ENCODE measurements around the gene GARIN5B. TPM values are rescaled to one million over a fixed set of nuclear protein-coding genes. Genes with fewer than 3 reads are reported as not detected.

GARIN5B gene
- total and polyA plus RNA-seq, 2 donors (not counting 1 experiment from before 2014, with no cell fraction given) = not detected

GRCh38 chr19:55321466-55322137, 41.5 kb downstream of the GARIN5B start:
- peaks cover 0 to 4% of the 10 kb centered on the region in 2 donors for H3K4me1 ChIP-seq (ENCODE audit: control insufficient read depth in 2 of 2, insufficient read depth in 2 of 2, low read length in 2 of 2)
- TF ChIP-seq EZH2 (IDR thresholded peaks at IDR 0.05; ENCODE audit: borderline replicate concordance, insufficient read depth, low read depth, low read length, poor library complexity, severe bottlenecking) (no peak), CTCF (IDR thresholded peaks at IDR 0.05) (no peak)
- DNase-seq (no peak), ATAC-seq (ENCODE audit: low read depth) (no peak)
- Mint-ChIP-seq H3K4me3 (no peak overlapping the region), H3K9me3 (ENCODE audit: insufficient read depth) (no peaks in the 10 kb centered on the region), H3K4me1 (no peaks in the 10 kb centered on the region), H3K27ac (no peak overlapping the region), H3K27me3 (peaks cover 25% of the 10 kb centered on the region)
- ChIA-PET POLR2A (interaction anchor here (0.8 kb wide), 1 partner anchor 27 kb away, joined by 4 read pairs; no protein-coding TSS in a partner anchor), CTCF (no interaction called here)
- H3K79me2 ChIP-seq (ENCODE audit: control insufficient read depth, insufficient read depth, low read length) = no peaks in the 10 kb centered on the region
- H3K27me3 ChIP-seq (replicated peaks in 1 of 4; ENCODE audit: control extremely low read depth in 1 of 4, control insufficient read depth in 3 of 4, insufficient read depth in 4 of 4, low read length in 3 of 4) = peaks cover 0 to 10% (median 1%) of the 10 kb centered on the region in 4 experiments
- 25% methylated on average over 4 of the region's 9 CpGs for whole genome bisulfite sequencing (ENCODE audit: insufficient coverage)
- H3K4me2 ChIP-seq (replicated peaks; ENCODE audit: low read depth, low read length, poor library complexity, severe bottlenecking) = no peak overlapping the region
- no peak overlapping the region for H3K27ac ChIP-seq (ENCODE audit: low read length in 2 of 2)
- intact Hi-C loops (cut with micrococcal nuclease) = no loop called here
- H4K20me1 ChIP-seq (ENCODE audit: control insufficient read depth, insufficient read depth, low read length, poor library complexity, severe bottlenecking) = no peaks in the 10 kb centered on the region
- no peak overlapping the region for H3K9ac ChIP-seq (ENCODE audit: low read length)
- H3K4me3 ChIP-seq (ENCODE audit: control extremely low read depth in 1 of 5, extremely low read depth in 1 of 5, insufficient read depth in 1 of 5, low read depth in 2 of 5, low read length in 4 of 5) = no peak overlapping the region
- H2AFZ ChIP-seq (ENCODE audit: insufficient read depth, low read depth, low read length, poor library complexity, severe bottlenecking) = no peak overlapping the region
- peaks cover 0 to 4% (median 0%) of the 10 kb centered on the region in 3 donors for H3K9me3 ChIP-seq (ENCODE audit: control extremely low read depth in 1 of 3, control insufficient read depth in 2 of 3, insufficient read depth in 1 of 3, low read length in 2 of 3)
- H3K36me3 ChIP-seq (replicated peaks in 1 of 2; ENCODE audit: control extremely low read depth in 1 of 2, control insufficient read depth in 1 of 2, extremely low read depth in 1 of 2, insufficient read depth in 2 of 2, low read length in 1 of 2) = no peaks in the 10 kb centered on the region

GRCh38 chr19:55320844-55321419, 42.1 kb downstream of the GARIN5B start:
- Mint-ChIP-seq H3K9me3 (ENCODE audit: insufficient read depth) (no peaks in the 10 kb centered on the region), H3K27me3 (peaks cover 19% of the 10 kb centered on the region), H3K27ac (no peak overlapping the region), H3K4me3 (no peak overlapping the region), H3K4me1 (no peaks in the 10 kb centered on the region)
- Histone ChIP-seq H3K4me1 (ENCODE audit: control insufficient read depth in 2 of 2, insufficient read depth in 2 of 2, low read length in 2 of 2) (peaks cover 0 to 4% of the 10 kb centered on the region in 2 donors), H3K27ac (ENCODE audit: low read length in 2 of 2) (no peak overlapping the region), H3K9me3 (ENCODE audit: control extremely low read depth in 1 of 3, control insufficient read depth in 2 of 3, insufficient read depth in 1 of 3, low read length in 2 of 3) (peaks cover 0 to 4% (median 0%) of the 10 kb centered on the region in 3 donors), H3K36me3 (replicated peaks in 1 of 2; ENCODE audit: control extremely low read depth in 1 of 2, control insufficient read depth in 1 of 2, extremely low read depth in 1 of 2, insufficient read depth in 2 of 2, low read length in 1 of 2) (no peaks in the 10 kb centered on the region), H3K4me3 (ENCODE audit: control extremely low read depth in 1 of 5, extremely low read depth in 1 of 5, insufficient read depth in 1 of 5, low read depth in 2 of 5, low read length in 4 of 5) (no peak overlapping the region), H3K4me2 (replicated peaks; ENCODE audit: low read depth, low read length, poor library complexity, severe bottlenecking) (no peak overlapping the region), H3K27me3 (replicated peaks in 1 of 4; ENCODE audit: control extremely low read depth in 1 of 4, control insufficient read depth in 3 of 4, insufficient read depth in 4 of 4, low read length in 3 of 4) (peaks cover 0 to 10% (median 1%) of the 10 kb centered on the region in 4 experiments), H4K20me1 (ENCODE audit: control insufficient read depth, insufficient read depth, low read length, poor library complexity, severe bottlenecking) (no peaks in the 10 kb centered on the region), H3K79me2 (ENCODE audit: control insufficient read depth, insufficient read depth, low read length) (no peaks in the 10 kb centered on the region), H3K9ac (ENCODE audit: low read length) (no peak overlapping the region), H2AFZ (ENCODE audit: insufficient read depth, low read depth, low read length, poor library complexity, severe bottlenecking) (no peak overlapping the region)
- intact Hi-C loops (cut with micrococcal nuclease) = no loop called here
- POLR2A ChIA-PET = interaction anchor here (0.8 kb wide), 1 partner anchor 28 kb away, joined by 4 read pairs; no protein-coding TSS in a partner anchor
- 90% methylated on average over 5 of the region's 8 CpGs for WGBS (ENCODE audit: insufficient coverage)
- TF ChIP-seq CTCF (IDR thresholded peaks at IDR 0.05) (no peak), EZH2 (IDR thresholded peaks at IDR 0.05; ENCODE audit: borderline replicate concordance, insufficient read depth, low read depth, low read length, poor library complexity, severe bottlenecking) (no peak)
- DNase-seq (no peak), ATAC-seq (ENCODE audit: low read depth) (no peak)
- CTCF ChIA-PET = no interaction called here

Data from B cell (primary cell).